Spleen (tissue), 11 donors: Measurements from ENCODE around the gene GSN. TPM values are rescaled to one million over a fixed set of nuclear protein-coding genes. Genes with fewer than 3 reads are reported as not detected.

Source experiments
- DNase-seq: peaks from one replicate; pipeline ENCODE4 v3.0.0-alpha.2; 2020
- H3K27ac ChIP-seq, 8 donors: fragments of 200-600 bp; sonication (generic) in 7 of 8; 1 replicate in 4 of 8; 2 replicates in 4 of 8; pipeline versions ENCODE4 v1.5.0 to v1.8.0; 2016 to 2021; ENCODE audit warnings: inconsistent platforms in 4 of 8, mild to moderate bottlenecking in 4 of 8, moderate library complexity in 1 of 8
- H3K27me3 ChIP-seq, 7 donors: fragments of 200-600 bp; sonication (generic) in 6 of 7; replicated peaks in 1 of 7; 1 replicate in 4 of 7; 2 replicates in 3 of 7; pipeline versions ENCODE4 v1.5.0 to v1.8.0; 2016 to 2021; ENCODE audit warnings: inconsistent platforms in 3 of 7, mild to moderate bottlenecking in 1 of 7
- H3K36me3 ChIP-seq, 6 donors: fragments of 200-600 bp; sonication (generic) in 5 of 6; 1 replicate in 4 of 6; 2 replicates in 2 of 6; pipeline versions ENCODE4 v1.5.0 to v1.8.0; 2016 to 2021; ENCODE audit warnings: inconsistent platforms in 2 of 6
- H3K4me1 ChIP-seq, 6 donors: fragments of 200-600 bp; sonication (generic) in 5 of 6; 1 replicate in 3 of 6; 2 replicates in 3 of 6; pipeline versions ENCODE4 v1.5.0 to v1.8.0; 2016 to 2021; ENCODE audit warnings: inconsistent platforms in 3 of 6
- H3K4me3 ChIP-seq, 8 donors: fragments of 200-600 bp; sonication (generic) in 7 of 8; 1 replicate in 4 of 8; 2 replicates in 4 of 8; pipeline versions ENCODE4 v1.5.0 to v1.8.0; 2016 to 2021; ENCODE audit warnings: inconsistent platforms in 4 of 8, mild to moderate bottlenecking in 4 of 8, moderate library complexity in 2 of 8
- H3K9me3 ChIP-seq, 8 donors: fragments of 200-600 bp; sonication (generic) in 7 of 8; 1 replicate in 4 of 8; 2 replicates in 4 of 8; pipeline versions ENCODE4 v1.5.0 to v1.8.0; 2016 to 2021; ENCODE audit warnings: inconsistent platforms in 4 of 8
- POLR2A ChIP-seq, 3 donors: fragments of 450-650 bp; IDR thresholded peaks; one replicate each; pipeline ENCODE4 v1.5.1; 2017; ENCODE audit warnings: antibody characterized with exemption in 3 of 3, mild to moderate bottlenecking in 1 of 3
- POLR2AphosphoS5 ChIP-seq, 3 donors: sonication (generic); formaldehyde crosslinking; IDR thresholded peaks; one replicate each; pipeline ENCODE4 v1.5.1; 2017; ENCODE audit warnings: antibody characterized with exemption in 3 of 3
- WGBS, 5 donors: extraction: QIAGEN DNeasy Blood & Tissue Kit in 3 of 5; methylation state at CpG; one replicate each; pipeline versions ENCODE4 v1.1.5 to v1.1.7; 2013 to 2018; 5-methylcytosine and 5-hydroxymethylcytosine counted together
- intact Hi-C: fragments of 100-400 bp; cut with DNase I; formaldehyde crosslinking; loops from one replicate; pipeline ENCODE4 v1.15.0; 2023; ENCODE audit warnings: low total_unique reads
- polyA plus RNA-seq, 3 donors: library from polyadenylated mRNA; stranded (reverse); fragments of 200-250 nt; gene quantifications; one replicate each; pipeline ENCODE4 v1.2.1, GENCODE V29; 2013
- total RNA-seq, 7 donors: library from RNA; depleted of rRNA in 3 of 7; stranded (reverse); fragments of >200 nt in 3 of 7; fragmentation: NEBNext Ultra II Directional in 4 of 7; extraction: Animal tissue kit (Norgen Biotek cat#: 25700) in 4 of 7; gene quantifications; one replicate each; pipeline versions ENCODE4 v1.1.0 to v1.2.1, GENCODE V29; 2016 to 2021
- TF ChIP-seq, protein P1 (sequence below), 11 experiments: fragments of 200-600 bp in 7 of 11; fragments of 450-650 bp in 4 of 11; sonication (generic) in 4 of 11; IDR thresholded peaks in 8 of 11; conservative IDR thresholded peaks in 3 of 11; 1 replicate in 7 of 11; 2 replicates in 4 of 11; pipeline versions ENCODE4 v1.4.0 to v1.8.0; 2016 to 2021; ENCODE audit warnings: antibody characterized with exemption in 11 of 11, inconsistent platforms in 4 of 11, mild to moderate bottlenecking in 1 of 11
- donor health status: healthy with polysubstance abuse.
- donor health status: DM: no; HTN: no; CAD: no; lungs with moderate emphysema.
- donor health status: DM: no; HTN: no; CAD: no.
- donor health status: Bipolar disorder and iron deficiency.
- donor health status: healthy.
- donor health status: DM: no; HTN: no; CAD: no.
- donor health status: DM: yes; HTN: yes; CAD: no.

Gene GSN
- total and polyA plus RNA-seq, 10 donors: 115 to 432 (median 227) TPM

DNA sequence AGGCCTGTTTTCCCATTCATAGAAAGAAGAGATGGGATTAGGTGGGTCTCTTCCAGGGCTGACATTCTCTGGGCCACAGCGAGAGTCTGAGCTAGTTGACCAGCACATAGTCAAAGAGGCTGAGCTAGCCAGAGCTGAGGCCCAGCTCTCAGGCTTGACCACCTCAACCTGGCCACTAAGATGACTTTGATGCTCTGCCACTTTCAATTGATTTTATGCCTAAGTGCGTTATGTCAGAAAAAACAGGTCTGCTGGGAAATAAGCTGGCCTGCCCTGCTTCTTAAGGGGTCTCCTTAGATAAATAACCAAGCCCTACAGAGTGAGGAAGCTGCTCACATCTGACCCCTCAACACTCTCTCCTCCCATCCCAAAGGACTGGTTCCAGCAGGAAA lies 46.3 kb upstream of the GSN start:
- Histone ChIP-seq H3K4me3 (no peak overlapping the region), H3K27me3 (no peaks in the 10 kb centered on the region), H3K4me1 (peaks cover 0 to 23% (median 7%) of the 10 kb centered on the region in 6 donors), H3K36me3 (peaks cover 0 to 3% (median 0%) of the 10 kb centered on the region in 6 donors), H3K9me3 (no peaks in the 10 kb centered on the region), H3K27ac (no peak overlapping the region)
- no peak for DNase-seq
- intact Hi-C loops: no loop called here
- TF ChIP-seq POLR2A (IDR thresholded peaks at IDR 0.05): no peak
- TF ChIP-seq, protein P1, sequence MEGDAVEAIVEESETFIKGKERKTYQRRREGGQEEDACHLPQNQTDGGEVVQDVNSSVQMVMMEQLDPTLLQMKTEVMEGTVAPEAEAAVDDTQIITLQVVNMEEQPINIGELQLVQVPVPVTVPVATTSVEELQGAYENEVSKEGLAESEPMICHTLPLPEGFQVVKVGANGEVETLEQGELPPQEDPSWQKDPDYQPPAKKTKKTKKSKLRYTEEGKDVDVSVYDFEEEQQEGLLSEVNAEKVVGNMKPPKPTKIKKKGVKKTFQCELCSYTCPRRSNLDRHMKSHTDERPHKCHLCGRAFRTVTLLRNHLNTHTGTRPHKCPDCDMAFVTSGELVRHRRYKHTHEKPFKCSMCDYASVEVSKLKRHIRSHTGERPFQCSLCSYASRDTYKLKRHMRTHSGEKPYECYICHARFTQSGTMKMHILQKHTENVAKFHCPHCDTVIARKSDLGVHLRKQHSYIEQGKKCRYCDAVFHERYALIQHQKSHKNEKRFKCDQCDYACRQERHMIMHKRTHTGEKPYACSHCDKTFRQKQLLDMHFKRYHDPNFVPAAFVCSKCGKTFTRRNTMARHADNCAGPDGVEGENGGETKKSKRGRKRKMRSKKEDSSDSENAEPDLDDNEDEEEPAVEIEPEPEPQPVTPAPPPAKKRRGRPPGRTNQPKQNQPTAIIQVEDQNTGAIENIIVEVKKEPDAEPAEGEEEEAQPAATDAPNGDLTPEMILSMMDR (IDR thresholded peaks at IDR 0.05 in 8 of 11, conservative IDR thresholded peaks at IDR 0.05 in 3 of 11): no peak
- no peak for TF ChIP-seq POLR2AphosphoS5 (IDR thresholded peaks at IDR 0.05)
- WGBS, 5 donors: 90 to 100% (median 97%) methylated on average over 2 of the region's 2 CpGs

DNA sequence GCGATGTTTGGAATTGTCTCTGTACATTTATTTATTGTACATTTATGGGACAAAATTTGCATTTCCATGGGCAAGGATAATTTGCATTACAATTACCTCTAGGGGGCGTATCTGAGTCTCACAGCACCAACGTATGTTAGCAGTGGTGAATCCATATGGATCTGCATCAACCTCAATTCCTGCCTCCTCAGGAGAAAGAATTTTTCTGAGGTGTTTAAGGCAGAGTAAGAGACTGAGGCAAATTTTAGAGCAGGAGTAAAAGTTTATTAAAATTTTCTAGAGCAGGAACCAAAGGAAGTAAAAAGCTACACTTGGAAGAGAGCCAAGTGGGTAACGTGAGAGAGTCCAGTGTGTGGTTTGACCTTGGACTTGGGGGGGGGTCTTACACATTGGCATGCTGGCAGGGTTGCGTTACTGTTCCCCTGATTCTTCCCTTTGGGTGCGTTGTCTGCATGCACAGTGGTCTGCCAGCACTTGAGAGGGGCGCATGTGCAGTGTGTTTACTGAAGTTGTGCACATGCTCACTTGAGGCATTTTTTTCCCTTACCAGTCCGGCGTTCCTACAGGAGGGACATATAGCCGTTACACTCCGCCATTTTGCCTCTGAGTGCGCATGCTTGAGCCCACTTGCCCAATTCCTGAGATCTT lies 45.3 kb upstream of the GSN start:
- Histone ChIP-seq H3K36me3 (no peaks in the 10 kb centered on the region), H3K4me3 (no peak overlapping the region), H3K9me3 (no peaks in the 10 kb centered on the region), H3K27me3 (no peaks in the 10 kb centered on the region), H3K27ac (no peak overlapping the region), H3K4me1 (peaks cover 0 to 21% (median 7%) of the 10 kb centered on the region in 6 donors)
- TF ChIP-seq, protein P1 (IDR thresholded peaks at IDR 0.05 in 8 of 11, conservative IDR thresholded peaks at IDR 0.05 in 3 of 11): peak in 8 of 11 experiments; percentile 24 to 69 (median 62)
- no peak for TF ChIP-seq POLR2AphosphoS5 (IDR thresholded peaks at IDR 0.05)
- DNase-seq: no peak
- WGBS, 5 donors: 58 to 69% (median 63%) methylated on average over 12 of the region's 12 CpGs
- intact Hi-C loops: no loop called here

DNA sequence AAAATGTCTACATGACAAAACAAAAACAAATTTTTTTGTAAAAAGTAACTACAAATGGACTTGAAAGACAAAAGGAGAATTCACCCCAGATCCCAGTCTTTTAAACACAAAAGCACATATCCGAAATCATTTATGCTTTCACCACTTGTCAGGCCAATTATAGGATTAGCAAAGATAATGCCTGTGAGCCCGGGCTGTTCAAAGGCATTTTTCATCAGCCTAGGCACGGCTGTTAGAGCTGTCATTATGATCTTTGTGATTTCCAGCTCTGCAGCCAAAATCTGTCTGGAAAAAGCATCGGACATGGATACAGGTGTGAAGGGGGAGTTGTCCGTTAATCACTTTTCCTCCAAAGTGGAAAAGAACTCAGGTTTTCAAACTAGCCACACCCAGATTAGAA lies 42.7 kb upstream of the GSN start:
- DNase-seq: no peak

DNA sequence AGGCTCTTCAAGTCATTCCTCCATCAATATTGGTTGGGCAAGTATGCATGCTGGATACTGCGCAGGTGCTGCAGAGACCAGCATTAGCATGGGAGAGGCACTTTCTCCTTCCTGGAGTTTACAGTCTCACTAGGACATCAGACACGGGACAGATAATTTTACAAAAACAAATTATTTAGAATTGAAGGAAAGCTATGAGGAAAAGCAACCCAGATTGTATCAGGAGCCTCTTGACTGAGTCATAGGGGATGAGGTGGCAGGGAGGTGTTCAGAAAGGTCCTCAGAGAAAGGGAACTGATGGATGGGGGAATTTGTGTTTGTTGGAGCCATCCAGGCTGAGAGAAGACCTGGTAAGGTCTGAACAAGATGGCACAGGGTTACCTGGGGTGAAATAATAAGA lies 41.8 kb upstream of the GSN start:
- Histone ChIP-seq H3K36me3 (peaks cover 0 to 5% (median 0%) of the 10 kb centered on the region in 6 donors), H3K27me3 (no peaks in the 10 kb centered on the region), H3K4me3 (no peak overlapping the region), H3K9me3 (no peaks in the 10 kb centered on the region), H3K4me1 (peaks cover 0 to 15% (median 5%) of the 10 kb centered on the region in 6 donors), H3K27ac (no peak overlapping the region)
- TF ChIP-seq, protein P1 (IDR thresholded peaks at IDR 0.05 in 8 of 11, conservative IDR thresholded peaks at IDR 0.05 in 3 of 11): no peak
- TF ChIP-seq POLR2A (IDR thresholded peaks at IDR 0.05) (no peak), POLR2AphosphoS5 (IDR thresholded peaks at IDR 0.05) (no peak)
- intact Hi-C loops: no loop called here
- DNase-seq: no peak
- WGBS, 5 donors: 83 to 91% (median 88%) methylated on average over 2 of the region's 2 CpGs

More for the DNA sequence above, 42.7 kb upstream of the GSN start:
- 89 to 92% (median 92%) methylated on average over 5 of the region's 5 CpGs for WGBS, 5 donors
- no peak for TF ChIP-seq POLR2A (IDR thresholded peaks at IDR 0.05)
- no peak for TF ChIP-seq POLR2AphosphoS5 (IDR thresholded peaks at IDR 0.05)
- TF ChIP-seq, protein P1 (IDR thresholded peaks at IDR 0.05 in 8 of 11, conservative IDR thresholded peaks at IDR 0.05 in 3 of 11): no peak
- Histone ChIP-seq H3K4me1 (peaks cover 0 to 21% (median 7%) of the 10 kb centered on the region in 6 donors), H3K27ac (no peak overlapping the region), H3K36me3 (no peaks in the 10 kb centered on the region), H3K27me3 (no peaks in the 10 kb centered on the region), H3K4me3 (no peak overlapping the region), H3K9me3 (no peaks in the 10 kb centered on the region)
- intact Hi-C loops: no loop called here
